HCT116 (cell line): Measurements from ENCODE around the gene SH2D3C. TPM values are rescaled to one million over a fixed set of nuclear protein-coding genes. Genes with fewer than 3 reads are reported as not detected.
A peak's percentile ranks its signal among the peaks of the same experiment; 100 is the strongest.

Experiments used
- ATAC-seq: fragments of 200-7000 bp; cut with Tn5 transposase; 2 replicates; pipeline ENCODE4 v1.9.1; 2020; ENCODE audit warnings: mild to moderate bottlenecking, moderate library complexity
- BruUV-seq: library from RNA; stranded (reverse); fragments of 400-500 nt; replicated peaks from 2 replicates; lab custom pipeline; 2021; lab: Mats Ljungman, UMichigan
- CTCF ChIA-PET: fragments of 300-600 bp; sonication (Branson Sonifier 250); formaldehyde crosslinking; loops from one replicate; lab custom pipeline; 2021; ENCODE audit warnings: antibody characterized with exemption; lab: Charles Lee
- POLR2A ChIA-PET: fragments of 300-600, 350-600 bp; sonication (Branson Sonifier 250); formaldehyde crosslinking; loops from one replicate; lab custom pipeline; 2021; ENCODE audit warnings: antibody characterized with exemption; lab: Charles Lee
- RAD21 ChIA-PET, 2 experiments: fragments of 300-600 bp; sonication (Branson Sonifier 250); formaldehyde crosslinking; loops; one replicate each; lab custom pipeline; 2023; ENCODE audit warnings: low total read pairs in 2 of 2; ENCODE audit not compliant: uncharacterized antibody in 2 of 2, unreplicated experiment in 2 of 2, low non-redundant PET in 1 of 2; lab: Charles Lee
- DNase-seq: peaks from one replicate; pipeline ENCODE4 v3.0.0-alpha.2; 2010; ENCODE audit warnings: low read depth, low spot score
- H2AFZ ChIP-seq: fragments of 200-600 bp; shearing (Covaris generic), sonication (generic); 2 replicates; pipeline ENCODE4 v1.6.1; 2017; ENCODE audit warnings: low read depth, mixed run types, mixed read lengths, antibody characterized with exemption, low read length; ENCODE audit not compliant: poor library complexity, severe bottlenecking
- H3K27ac ChIP-seq: 2 replicates; pipeline ENCODE4 v1.5.1; 2012; ENCODE audit warnings: low read depth, low read length
- H3K27me3 ChIP-seq: fragments of 200-600 bp; sonication (generic); 2 replicates; pipeline ENCODE4 v1.6.1; 2016; ENCODE audit warnings: mixed run types, low read length, mixed read lengths; ENCODE audit not compliant: insufficient read depth
- H3K36me3 ChIP-seq, 2 experiments: fragments of 200-500 bp in 1 of 2; fragments of 200-600 bp in 1 of 2; sonication (Bioruptor generic) in 1 of 2; sonication (generic) in 1 of 2; 2 replicates each; pipeline versions ENCODE4 v1.5.1 to v1.6.1; 2014 to 2016; ENCODE audit warnings: low read length in 2 of 2, inconsistent platforms in 1 of 2, mixed read lengths in 1 of 2, mixed run types in 1 of 2; ENCODE audit not compliant: insufficient read depth in 2 of 2, control insufficient read depth in 1 of 2
- H3K4me1 ChIP-seq, 2 experiments: fragments of 200-600 bp in 1 of 2; sonication (generic) in 1 of 2; 2 replicates each; pipeline versions ENCODE4 v1.5.1 to v1.6.1; 2012 to 2017; ENCODE audit warnings: low read length in 2 of 2, inconsistent platforms in 1 of 2, mild to moderate bottlenecking in 1 of 2, mixed read lengths in 1 of 2, mixed run types in 1 of 2, moderate library complexity in 1 of 2; ENCODE audit not compliant: insufficient read depth in 2 of 2, control insufficient read depth in 1 of 2
- H3K4me2 ChIP-seq: fragments of 200-600 bp; sonication (generic); 2 replicates; pipeline ENCODE4 v1.6.1; 2017; ENCODE audit warnings: mixed run types, low read length, mixed read lengths
- H3K4me3 ChIP-seq, 2 experiments: fragments of 200-600 bp in 1 of 2; sonication (generic) in 1 of 2; replicated peaks in 1 of 2; 2 replicates each; pipeline ENCODE4 v1.5.1; 2011 to 2016; ENCODE audit warnings: low read length in 2 of 2, control low read depth in 1 of 2, low read depth in 1 of 2, mild to moderate bottlenecking in 1 of 2, mixed read lengths in 1 of 2, mixed run types in 1 of 2
- H3K79me2 ChIP-seq: fragments of 200-600 bp; sonication (generic); 2 replicates; pipeline ENCODE4 v1.6.1; 2017; ENCODE audit warnings: mild to moderate bottlenecking, mixed run types, low read length, moderate library complexity, mixed read lengths; ENCODE audit not compliant: insufficient read depth
- H3K9ac ChIP-seq: fragments of 200-600 bp; sonication (generic); 2 replicates; pipeline ENCODE4 v1.6.1; 2016; ENCODE audit warnings: low read length, mixed read lengths
- H3K9me2 ChIP-seq: fragments of 200-600 bp; sonication (generic), shearing (Covaris generic); 2 replicates; pipeline ENCODE4 v1.6.1; 2017; ENCODE audit warnings: mixed run types, mild to moderate bottlenecking, moderate library complexity; ENCODE audit not compliant: insufficient read depth
- H3K9me3 ChIP-seq, 2 experiments: fragments of 200-500 bp in 1 of 2; fragments of 200-600 bp in 1 of 2; sonication (Bioruptor generic) in 1 of 2; sonication (generic) in 1 of 2; 2 replicates each; pipeline ENCODE4 v1.6.1; 2014 to 2017; ENCODE audit warnings: low read length in 2 of 2, mixed read lengths in 2 of 2, inconsistent platforms in 1 of 2, low read depth in 1 of 2, mild to moderate bottlenecking in 1 of 2, mixed run types in 1 of 2, moderate library complexity in 1 of 2; ENCODE audit not compliant: control insufficient read depth in 1 of 2, insufficient read depth in 1 of 2
- H4K20me1 ChIP-seq: fragments of 200-600 bp; sonication (generic), shearing (Covaris generic); 2 replicates; pipeline ENCODE4 v1.6.1; 2017; ENCODE audit warnings: mixed run types, mild to moderate bottlenecking, moderate library complexity; ENCODE audit not compliant: insufficient read depth
- CTCF ChIP-seq, 3 experiments: fragments of 200-600 bp in 1 of 3; sonication (generic) in 1 of 3; IDR thresholded peaks in 2 of 3; conservative IDR thresholded peaks in 1 of 3; 2 replicates each; pipeline ENCODE4 v1.5.1; 2012 to 2017; ENCODE audit warnings: low read depth in 2 of 3, low read length in 2 of 3, antibody characterized with exemption in 1 of 3, borderline replicate concordance in 1 of 3, control low read depth in 1 of 3, mild to moderate bottlenecking in 1 of 3, mixed read lengths in 1 of 3, mixed run types in 1 of 3, moderate library complexity in 1 of 3; ENCODE audit not compliant: insufficient read depth in 1 of 3
- EZH2 ChIP-seq: fragments of 200-600 bp; sonication (generic); IDR thresholded peaks from 2 replicates; pipeline ENCODE4 v1.6.1; 2017; ENCODE audit warnings: antibody characterized with exemption, mixed run types
- JUND ChIP-seq: IDR thresholded peaks from 2 replicates; pipeline ENCODE4 v1.6.1; 2012
- POLR2AphosphoS5 ChIP-seq: IDR thresholded peaks from 2 replicates; pipeline ENCODE4 v1.6.1; 2011; ENCODE audit warnings: mild to moderate bottlenecking, low read depth, low read length, moderate library complexity
- RAD21 ChIP-seq: IDR thresholded peaks from 2 replicates; pipeline ENCODE4 v1.6.1; 2012; ENCODE audit warnings: low read depth, mild to moderate bottlenecking
- SIN3A ChIP-seq: IDR thresholded peaks from 2 replicates; pipeline ENCODE4 v1.6.1; 2012; ENCODE audit warnings: low read depth
- SP1 ChIP-seq: IDR thresholded peaks from 2 replicates; pipeline ENCODE4 v1.6.1; 2012; ENCODE audit warnings: low read depth
- intact Hi-C: fragments of 100-400 bp; cut with micrococcal nuclease; formaldehyde crosslinking; loops from 2 replicates; pipeline ENCODE4 v1.10.0; 2022
- total RNA-seq: library from RNA; stranded (reverse); gene quantifications from one replicate; pipeline ENCODE4 v1.2.1, GENCODE V29; 2021; ENCODE audit not compliant: unreplicated experiment

Gene SH2D3C
- total RNA-seq, 1 experiment from 2014 or later: 1.3 TPM

GRCh38 chr9:127763918-127764384 lies 14.5 kb downstream of the SH2D3C start:
- H3K79me2 ChIP-seq: no peaks in the 10 kb centered on the region
- H3K9ac ChIP-seq: no peak overlapping the region
- no TSS peak for BruUV-seq
- peak; percentile 80 for ATAC-seq
- no peaks in the 10 kb centered on the region for H4K20me1 ChIP-seq
- POLR2A ChIA-PET: interaction anchor here (0.9 kb wide), 1 partner anchor 106 kb away, joined by 3 read pairs; no protein-coding TSS in a partner anchor
- intact Hi-C loops: loop anchor here (1.0 kb wide), 1 partner anchor 61 kb away; no protein-coding TSS in a partner anchor
- H3K9me2 ChIP-seq: no peaks in the 10 kb centered on the region
- H3K4me1 ChIP-seq: no peaks in the 10 kb centered on the region
- H3K27me3 ChIP-seq: no peaks in the 10 kb centered on the region; the same call in 1 of the 2 replicates
- RAD21 ChIA-PET: interaction anchor here in 1 of 2 experiments (0.9 to 1.2 kb wide), 2 partner anchors 20 to 106 kb away, joined by 3 read pairs; no protein-coding TSS in a partner anchor
- no peak for DNase-seq
- no peaks in the 10 kb centered on the region for H3K36me3 ChIP-seq
- no peak overlapping the region for H3K4me3 ChIP-seq
- CTCF ChIA-PET: interaction anchor here (0.6 to 1.6 kb wide), 6 partner anchors 20 to 180 kb away, joined by 3 to 9 read pairs (median 4); partner anchors contain the start of genes CDK9 and TOR2A
- TF ChIP-seq JUND: no peak
- peak; percentile 68 for TF ChIP-seq RAD21
- peak; percentile 48 to 67 (median 55) for TF ChIP-seq CTCF (IDR thresholded peaks at IDR 0.05 in 2 of 3, conservative IDR thresholded peaks at IDR 0.05 in 1 of 3; ENCODE audit: borderline replicate concordance in 1 of 3, insufficient read depth in 1 of 3, low read depth in 2 of 3, low read length in 2 of 3)
- no peak overlapping the region for H2AFZ ChIP-seq
- H3K4me2 ChIP-seq: no peak overlapping the region
- no peak overlapping the region for H3K27ac ChIP-seq
- H3K9me3 ChIP-seq: no peaks in the 10 kb centered on the region

- H3K4me3 ChIP-seq: no peak overlapping the region
- H3K9ac ChIP-seq: no peak overlapping the region
- DNase-seq: no peak
- no peaks in the 10 kb centered on the region for H3K9me3 ChIP-seq
- no peaks in the 10 kb centered on the region for H3K79me2 ChIP-seq
- ChIA-PET RAD21 (no interaction called here), CTCF (no interaction called here), POLR2A (no interaction called here)
- ATAC-seq: no peak
- H3K36me3 ChIP-seq: no peaks in the 10 kb centered on the region
- no peak for TF ChIP-seq POLR2AphosphoS5
- TF ChIP-seq EZH2: no peak
- TF ChIP-seq SIN3A: no peak
- TF ChIP-seq SP1: no peak
- no peaks in the 10 kb centered on the region for H3K4me1 ChIP-seq
- no peaks in the 10 kb centered on the region; the same call in 1 of the 2 replicates for H3K27me3 ChIP-seq
- intact Hi-C loops: no loop called here
- H4K20me1 ChIP-seq: no peaks in the 10 kb centered on the region
- no peak overlapping the region for H2AFZ ChIP-seq
- H3K4me2 ChIP-seq: no peak overlapping the region
- no TSS peak for BruUV-seq
- no peak overlapping the region for H3K27ac ChIP-seq
- no peaks in the 10 kb centered on the region for H3K9me2 ChIP-seq
These were observed 16.3 kb downstream of the SH2D3C start for GRCh38 chr9:127762111-127762676.
